ENCODE data around the gene TSHB. TPM values are rescaled to one million over a fixed set of nuclear protein-coding genes. Genes with fewer than 3 reads are reported as not detected.

TSHB gene
- total RNA-seq, 6 experiments from 2014 or later = not detected

- no peak for TF ChIP-seq CTCF (IDR thresholded peaks at IDR 0.05)
- no peak for DNase-seq
- H3K4me1 Mint-ChIP-seq (ENCODE audit: low read depth) = peaks cover 27% of the 10 kb centered on the region
- H3K27ac Mint-ChIP-seq = no peak overlapping the region
- H3K9me3 Mint-ChIP-seq = no peaks in the 10 kb centered on the region
- no peak overlapping the region for H3K4me3 Mint-ChIP-seq
- peaks cover 12% of the 10 kb centered on the region for H3K27me3 Mint-ChIP-seq (ENCODE audit: insufficient read depth)
- no peaks in the 10 kb centered on the region for H3K36me3 Mint-ChIP-seq (ENCODE audit: low read depth)
Measured at GRCh38 chr1:115077984-115078330, 48.3 kb downstream of the TSHB start.

GRCh38 chr1:115078708-115079107 lies 49.1 kb downstream of the TSHB start:
- Mint-ChIP-seq H3K9me3 (no peaks in the 10 kb centered on the region), H3K4me1 (ENCODE audit: low read depth) (peaks cover 27% of the 10 kb centered on the region), H3K27ac (no peak overlapping the region), H3K27me3 (ENCODE audit: insufficient read depth) (peaks cover 12% of the 10 kb centered on the region; the same call in 1 of the 2 replicates), H3K4me3 (no peak overlapping the region), H3K36me3 (ENCODE audit: low read depth) (no peaks in the 10 kb centered on the region)
- no peak for TF ChIP-seq CTCF (IDR thresholded peaks at IDR 0.05)
- DNase-seq = no peak

GRCh38 chr1:115082949-115083348 lies 53.3 kb downstream of the TSHB start:
- Mint-ChIP-seq H3K4me1 (ENCODE audit: low read depth) (peaks cover 2% of the 10 kb centered on the region; the same call in 1 of the 2 replicates), H3K27ac (no peak overlapping the region)

More at GRCh38 chr1:115082949-115083348, 53.3 kb downstream of the TSHB start:
- Mint-ChIP-seq H3K36me3 (ENCODE audit: low read depth) (no peaks in the 10 kb centered on the region), H3K4me3 (no peak overlapping the region), H3K27me3 (ENCODE audit: insufficient read depth) (peaks cover 5% of the 10 kb centered on the region), H3K9me3 (no peaks in the 10 kb centered on the region)
- TF ChIP-seq CTCF (IDR thresholded peaks at IDR 0.05) = no peak
- no peak for DNase-seq

Other genes starting within 250 kb of the TSHB start
- gene SIKE1, start 249.1 kb upstream of the TSHB start, total RNA-seq (2021; fragmentation: NEBNext Ultra II Directional; extraction: Animal tissue kit (Norgen Biotek cat#: 25700)) = 10 to 100 TPM; 39.1 to 48.7 (median 42.0) TPM
- gene SYCP1, start 175.0 kb upstream of the TSHB start, total RNA-seq (2021; fragmentation: NEBNext Ultra II Directional; extraction: Animal tissue kit (Norgen Biotek cat#: 25700)) = not detected
- 1 to 10 TPM; 4.2 to 6.9 (median 5.1) TPM for gene TSPAN2, start 59.7 kb downstream of the TSHB start, total RNA-seq (2021; fragmentation: NEBNext Ultra II Directional; extraction: Animal tissue kit (Norgen Biotek cat#: 25700))

Data from HFFc6 (cell line).